Thyroid gland (tissue), 4 donors: ENCODE results near the gene ERF.

Source experiments
- CTCF ChIP-seq, 6 experiments: fragments of 200-600 bp in 3 of 6; fragments of 450-650 bp in 3 of 6; sonication (generic) in 3 of 6; IDR thresholded peaks; one replicate each; pipeline ENCODE4 v1.5.1; 2016 to 2019; ENCODE audit warnings: antibody characterized with exemption in 6 of 6, mild to moderate bottlenecking in 2 of 6, inconsistent platforms in 1 of 6, moderate library complexity in 1 of 6
- POLR2A ChIP-seq, 2 donors: fragments of 450-650 bp; IDR thresholded peaks; one replicate each; pipeline ENCODE4 v1.6.1; 2017; ENCODE audit warnings: antibody characterized with exemption in 2 of 2, mild to moderate bottlenecking in 2 of 2, moderate library complexity in 1 of 2

GRCh38 chr19:42246922-42247639, 7.8 kb downstream of the ERF start:
- TF ChIP-seq CTCF (IDR thresholded peaks at IDR 0.05) (no peak), POLR2A (IDR thresholded peaks at IDR 0.05) (no peak)
